ENCODE data around the gene PLAU.

The PLAU gene

DNA sequence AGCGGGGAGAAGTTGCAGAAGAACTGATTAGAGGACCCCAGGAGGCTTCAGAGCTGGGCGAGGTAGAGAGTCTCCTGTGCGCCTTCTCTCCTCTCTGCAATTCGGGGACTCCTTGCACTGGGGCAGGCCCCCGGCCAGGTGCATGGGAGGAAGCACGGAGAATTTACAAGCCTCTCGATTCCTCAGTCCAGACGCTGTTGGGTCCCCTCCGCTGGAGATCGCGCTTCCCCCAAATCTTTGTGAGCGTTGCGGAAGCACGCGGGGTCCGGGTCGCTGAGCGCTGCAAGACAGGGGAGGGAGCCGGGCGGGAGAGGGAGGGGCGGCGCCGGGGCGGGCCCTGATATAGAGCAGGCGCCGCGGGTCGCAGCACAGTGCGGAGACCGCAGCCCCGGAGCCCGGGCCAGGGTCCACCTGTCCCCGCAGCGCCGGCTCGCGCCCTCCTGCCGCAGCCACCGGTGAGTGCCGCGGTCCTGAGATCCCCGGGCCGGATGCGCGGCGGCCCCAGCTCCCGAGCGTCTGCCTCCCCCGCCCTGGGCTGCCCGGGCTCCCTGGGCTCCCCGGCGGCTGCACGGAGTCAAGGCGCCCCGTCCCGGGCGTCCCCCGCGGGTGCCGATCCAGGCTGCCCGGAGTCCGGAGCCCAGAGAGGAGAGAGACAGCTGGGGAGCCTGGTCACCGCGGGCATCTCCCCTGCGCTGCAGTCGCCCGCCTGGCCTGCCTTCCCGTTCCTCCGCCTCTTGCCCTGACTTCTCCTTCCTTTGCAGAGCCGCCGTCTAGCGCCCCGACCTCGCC, at the start of gene PLAU:
PLAU (plus strand) TSS at position 369 of the 789 bp plus-strand sequence. CDS start 424 bp downstream, outside the sequence.
- Histone ChIP-seq H3K36me3 (replicated peaks; ENCODE audit: low read depth, low read length) (no peaks in the 10 kb centered on the region), H3K79me2 (ENCODE audit: low read length) (no peaks in the 10 kb centered on the region), H3K27me3 (ENCODE audit: low read depth, low read length) (no peaks in the 10 kb centered on the region), H3K27ac (ENCODE audit: low read length) (peak within 1 kb of the TSS; percentile 29), H3K4me3 (ENCODE audit: low read length) (peak within 1 kb of the TSS; percentile 91), H4K20me1 (ENCODE audit: insufficient read depth, low read length) (no peaks in the 10 kb centered on the region), H3K4me2 (ENCODE audit: low read length) (peak within 1 kb of the TSS; percentile 98), H3K9me3 (ENCODE audit: insufficient read depth, low read length) (no peaks in the 10 kb centered on the region), H2AFZ (ENCODE audit: low read depth, low read length) (peak within 1 kb of the TSS; percentile 82), H3K4me1 (ENCODE audit: low read length) (peaks cover 26% of the 10 kb centered on the region), H3K9ac (ENCODE audit: low read length) (peak within 1 kb of the TSS; percentile 65)
- TF ChIP-seq EZH2phosphoT487 (IDR thresholded peaks at IDR 0.05; ENCODE audit: low read depth) (no peak), CTCF (IDR thresholded peaks at IDR 0.05; ENCODE audit: low read depth, low read length) (no peak)

- Histone ChIP-seq H3K4me3 (ENCODE audit: low read length) (no peak overlapping the region), H3K36me3 (replicated peaks; ENCODE audit: low read depth, low read length) (no peaks in the 10 kb centered on the region), H3K27ac (ENCODE audit: low read length) (no peak overlapping the region), H3K9ac (ENCODE audit: low read length) (no peak overlapping the region), H3K27me3 (ENCODE audit: low read depth, low read length) (no peaks in the 10 kb centered on the region), H3K4me1 (ENCODE audit: low read length) (peaks cover 17% of the 10 kb centered on the region), H3K79me2 (ENCODE audit: low read length) (no peaks in the 10 kb centered on the region), H3K4me2 (ENCODE audit: low read length) (no peak overlapping the region), H3K9me3 (ENCODE audit: insufficient read depth, low read length) (no peaks in the 10 kb centered on the region), H4K20me1 (ENCODE audit: insufficient read depth, low read length) (no peaks in the 10 kb centered on the region), H2AFZ (ENCODE audit: low read depth, low read length) (no peak overlapping the region)
- TF ChIP-seq EZH2phosphoT487 (IDR thresholded peaks at IDR 0.05; ENCODE audit: low read depth), result no peak
- no peak for TF ChIP-seq CTCF (IDR thresholded peaks at IDR 0.05; ENCODE audit: low read depth, low read length)
Observed at GRCh38 chr10:73862011-73862410, 48.9 kb upstream of the PLAU start.

- Histone ChIP-seq H3K79me2 (ENCODE audit: low read length) (no peaks in the 10 kb centered on the region), H3K9me3 (ENCODE audit: insufficient read depth, low read length) (no peaks in the 10 kb centered on the region), H2AFZ (ENCODE audit: low read depth, low read length) (no peak overlapping the region), H3K4me1 (ENCODE audit: low read length) (peaks cover 17% of the 10 kb centered on the region), H4K20me1 (ENCODE audit: insufficient read depth, low read length) (no peaks in the 10 kb centered on the region), H3K27me3 (ENCODE audit: low read depth, low read length) (no peaks in the 10 kb centered on the region), H3K36me3 (replicated peaks; ENCODE audit: low read depth, low read length) (no peaks in the 10 kb centered on the region), H3K4me3 (ENCODE audit: low read length) (no peak overlapping the region), H3K4me2 (ENCODE audit: low read length) (no peak overlapping the region), H3K9ac (ENCODE audit: low read length) (no peak overlapping the region), H3K27ac (ENCODE audit: low read length) (no peak overlapping the region)
- TF ChIP-seq EZH2phosphoT487 (IDR thresholded peaks at IDR 0.05; ENCODE audit: low read depth), result no peak
- no peak for TF ChIP-seq CTCF (IDR thresholded peaks at IDR 0.05; ENCODE audit: low read depth, low read length)
Observed at GRCh38 chr10:73863039-73863817, 47.7 kb upstream of the PLAU start.

GRCh38 chr10:73864229-73864628, 46.7 kb upstream of the PLAU start:
- Histone ChIP-seq H4K20me1 (ENCODE audit: insufficient read depth, low read length) (no peaks in the 10 kb centered on the region), H3K36me3 (replicated peaks; ENCODE audit: low read depth, low read length) (no peaks in the 10 kb centered on the region), H3K9me3 (ENCODE audit: insufficient read depth, low read length) (no peaks in the 10 kb centered on the region), H3K79me2 (ENCODE audit: low read length) (no peaks in the 10 kb centered on the region), H3K4me3 (ENCODE audit: low read length) (no peak overlapping the region), H3K4me2 (ENCODE audit: low read length) (no peak overlapping the region), H3K27ac (ENCODE audit: low read length) (no peak overlapping the region), H2AFZ (ENCODE audit: low read depth, low read length) (no peak overlapping the region), H3K9ac (ENCODE audit: low read length) (no peak overlapping the region), H3K27me3 (ENCODE audit: low read depth, low read length) (no peaks in the 10 kb centered on the region), H3K4me1 (ENCODE audit: low read length) (peaks cover 17% of the 10 kb centered on the region)
- TF ChIP-seq EZH2phosphoT487 (IDR thresholded peaks at IDR 0.05; ENCODE audit: low read depth), result no peak
- no peak for TF ChIP-seq CTCF (IDR thresholded peaks at IDR 0.05; ENCODE audit: low read depth, low read length)
